Lower leg skin (tissue), 3 donors: ENCODE data around the gene CORIN.
"Not testable (repeated sequence)": the region's sequence is repeated elsewhere in the genome, so short reads cannot be mapped to it uniquely, and the experiment has no call there.

Experiments
- CTCF ChIP-seq, 3 donors: fragments of 450-650 bp; IDR thresholded peaks; one replicate each; pipeline ENCODE4 v1.5.1; 2016; ENCODE audit warnings: antibody characterized with exemption in 3 of 3, mild to moderate bottlenecking in 3 of 3, moderate library complexity in 2 of 3
- POLR2A ChIP-seq, 2 donors: fragments of 450-650 bp; IDR thresholded peaks; one replicate each; pipeline ENCODE4 v1.6.1; 2016 to 2017; ENCODE audit warnings: antibody characterized with exemption in 2 of 2, mild to moderate bottlenecking in 1 of 2, moderate library complexity in 1 of 2

DNA sequence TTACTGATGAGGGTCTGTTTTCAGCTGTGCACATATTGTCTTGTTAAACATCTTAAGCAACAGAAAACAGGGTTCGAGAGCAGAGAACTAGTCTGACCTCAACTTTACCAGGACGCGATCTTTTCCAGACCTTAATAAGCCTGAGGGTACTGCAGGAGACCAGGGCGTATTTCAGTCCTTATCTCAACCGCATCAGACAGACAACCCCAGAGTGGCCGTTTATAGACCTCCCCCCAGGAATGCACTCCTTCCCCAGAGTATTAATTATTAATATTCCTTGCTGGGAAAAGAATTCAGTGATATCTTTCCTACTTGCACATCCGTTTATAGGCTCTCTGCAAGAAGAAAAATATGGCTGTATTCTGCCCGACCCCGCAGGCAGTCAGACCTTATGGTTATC lies 84.6 kb downstream of the CORIN start:
- TF ChIP-seq CTCF, POLR2A (IDR thresholded peaks at IDR 0.05): not testable (repeated sequence)
